ENCODE results near the gene USP7.

DNA sequence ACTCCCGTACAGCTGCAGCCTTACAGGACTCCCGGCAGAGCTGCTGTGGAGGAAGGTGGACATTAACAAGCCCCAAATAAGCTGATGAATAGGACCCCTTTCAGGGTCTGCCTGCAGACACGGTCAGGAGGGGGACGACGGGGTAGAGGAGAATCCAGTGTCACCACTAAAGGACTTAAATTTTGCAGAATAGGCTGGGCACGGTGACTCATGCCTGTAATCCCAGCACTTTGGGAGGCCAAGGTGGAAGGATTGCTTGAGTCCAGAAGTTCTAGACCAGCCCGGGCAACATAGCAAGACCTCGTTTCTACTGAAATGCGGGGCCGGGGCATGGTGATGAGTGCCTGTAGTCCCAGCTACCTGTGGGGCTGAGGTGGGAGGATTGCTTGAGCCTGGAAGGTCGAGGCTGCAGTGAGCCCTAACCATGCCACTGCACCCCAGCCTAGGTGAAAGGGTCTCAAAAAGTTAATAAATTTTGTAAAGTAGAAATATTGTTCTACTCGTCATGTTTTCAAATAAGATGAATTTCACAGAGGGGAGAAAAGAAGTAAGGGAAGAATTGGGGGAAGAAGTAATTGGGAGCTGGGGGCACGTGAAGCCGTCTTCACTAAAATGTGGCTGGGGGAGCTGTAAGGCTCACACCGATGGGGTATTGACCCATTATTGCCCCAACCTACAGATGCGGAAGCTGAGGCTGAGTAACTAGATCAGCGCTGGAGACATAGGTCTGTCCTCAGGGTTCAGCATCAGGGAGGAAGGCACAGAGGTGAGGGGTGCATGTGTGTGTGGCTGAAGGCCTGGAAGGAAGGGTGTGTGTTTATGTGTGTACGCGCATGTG lies 76.9 kb downstream of the USP7 start:
- TF ChIP-seq, protein P1, sequence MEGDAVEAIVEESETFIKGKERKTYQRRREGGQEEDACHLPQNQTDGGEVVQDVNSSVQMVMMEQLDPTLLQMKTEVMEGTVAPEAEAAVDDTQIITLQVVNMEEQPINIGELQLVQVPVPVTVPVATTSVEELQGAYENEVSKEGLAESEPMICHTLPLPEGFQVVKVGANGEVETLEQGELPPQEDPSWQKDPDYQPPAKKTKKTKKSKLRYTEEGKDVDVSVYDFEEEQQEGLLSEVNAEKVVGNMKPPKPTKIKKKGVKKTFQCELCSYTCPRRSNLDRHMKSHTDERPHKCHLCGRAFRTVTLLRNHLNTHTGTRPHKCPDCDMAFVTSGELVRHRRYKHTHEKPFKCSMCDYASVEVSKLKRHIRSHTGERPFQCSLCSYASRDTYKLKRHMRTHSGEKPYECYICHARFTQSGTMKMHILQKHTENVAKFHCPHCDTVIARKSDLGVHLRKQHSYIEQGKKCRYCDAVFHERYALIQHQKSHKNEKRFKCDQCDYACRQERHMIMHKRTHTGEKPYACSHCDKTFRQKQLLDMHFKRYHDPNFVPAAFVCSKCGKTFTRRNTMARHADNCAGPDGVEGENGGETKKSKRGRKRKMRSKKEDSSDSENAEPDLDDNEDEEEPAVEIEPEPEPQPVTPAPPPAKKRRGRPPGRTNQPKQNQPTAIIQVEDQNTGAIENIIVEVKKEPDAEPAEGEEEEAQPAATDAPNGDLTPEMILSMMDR (optimal IDR thresholded peaks at IDR 0.05 in 1 of 3, IDR thresholded peaks at IDR 0.05 in 1 of 3, conservative IDR thresholded peaks at IDR 0.05 in 1 of 3; ENCODE audit: extremely low read depth in 1 of 3, insufficient read depth in 2 of 3, low read length in 3 of 3) = no peak
- TF ChIP-seq EZH2 (IDR thresholded peaks at IDR 0.05; ENCODE audit: low read length) = no peak
